Measurements from ENCODE around the gene IQCN.

IQCN gene

DNA sequence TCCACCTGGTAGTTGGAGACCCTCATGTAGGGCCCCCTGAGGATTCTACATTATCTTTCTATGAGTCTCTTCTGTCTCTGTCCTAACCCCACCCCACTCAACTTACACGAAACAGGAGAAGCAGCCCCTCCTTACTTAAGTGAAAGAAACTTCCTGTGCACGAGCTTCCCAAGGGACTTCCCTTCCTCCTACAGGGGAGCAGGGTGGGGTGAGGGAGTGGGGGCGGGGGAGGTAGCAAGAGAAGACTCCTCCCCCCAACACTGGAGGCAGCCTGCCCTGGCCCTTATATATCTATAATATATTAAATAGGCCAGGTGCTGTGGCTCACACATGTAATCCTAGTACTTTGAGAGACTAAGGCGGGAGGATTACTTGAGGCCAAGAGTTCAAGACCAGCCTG, 42.5 kb downstream of the IQCN start:
- DNase-seq (ENCODE audit: low read depth in 3 of 3): no peak

DNA sequence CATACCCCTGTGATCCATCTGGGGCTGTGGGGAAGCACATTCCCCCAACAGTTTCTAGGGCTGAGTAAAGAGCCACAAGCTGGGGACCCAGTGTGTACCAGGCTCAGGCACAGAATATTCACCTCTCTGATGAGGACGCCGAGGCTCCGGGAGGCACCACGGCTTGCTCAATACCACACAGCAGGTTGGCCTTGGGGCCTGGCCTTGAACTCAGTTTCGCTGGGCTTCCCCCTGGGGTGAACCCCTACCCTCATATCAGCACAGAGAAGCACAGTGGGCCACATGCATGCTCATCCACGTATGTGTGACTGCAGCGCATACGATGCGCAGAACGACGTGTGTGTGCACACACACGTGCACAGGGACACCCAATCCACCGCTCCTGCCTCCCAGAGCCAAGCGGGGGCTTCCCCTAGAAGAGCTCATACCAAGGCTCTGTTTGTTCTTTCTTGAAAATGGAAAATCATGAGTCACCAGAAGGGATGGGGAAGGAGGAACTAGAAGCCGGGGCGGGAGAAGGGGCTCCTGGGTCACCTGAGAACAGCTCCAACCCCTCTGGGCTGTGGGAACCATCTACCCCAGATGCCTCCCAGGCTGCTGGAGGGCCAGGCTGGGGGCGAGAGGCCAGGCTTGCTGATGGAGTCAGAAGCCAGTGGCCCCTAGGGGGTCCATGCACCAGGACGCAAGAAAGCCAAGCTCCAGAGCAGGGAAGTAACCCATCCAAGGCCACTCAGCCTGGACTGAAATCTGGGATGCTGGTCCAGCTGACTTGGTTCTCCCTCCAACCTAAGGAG, 43.1 kb downstream of the IQCN start:
- no peak for DNase-seq (ENCODE audit: low read depth in 3 of 3)

DNA sequence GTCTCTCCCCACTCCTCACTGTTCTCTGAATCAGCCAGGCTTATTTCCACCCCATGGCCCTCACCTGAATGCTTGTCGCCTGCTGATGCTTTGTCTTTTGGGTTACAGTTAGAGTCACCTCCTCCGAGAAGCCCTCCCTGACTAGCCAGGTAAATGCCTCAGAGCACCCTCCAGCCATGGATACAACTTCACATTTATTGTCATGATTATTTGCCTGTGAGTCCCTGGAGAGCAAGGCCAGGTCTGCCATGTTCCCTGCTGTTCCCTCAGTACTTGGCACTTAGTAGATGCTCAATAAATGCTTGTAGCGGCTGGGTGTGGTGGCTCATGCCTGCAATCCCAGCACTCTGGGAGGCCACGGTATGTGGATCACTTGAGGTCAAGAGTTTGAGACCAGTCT, 44.3 kb downstream of the IQCN start:
- no peak for DNase-seq (ENCODE audit: low read depth in 3 of 3)

GRCh38 chr19:18229474-18229873, 44.8 kb downstream of the IQCN start:
- no peak for DNase-seq (ENCODE audit: low read depth in 3 of 3)

- DNase-seq (ENCODE audit: low read depth in 3 of 3): no peak
Measured at GRCh38 chr19:18227781-18228271, 46.4 kb downstream of the IQCN start.

GRCh38 chr19:18226956-18227780, 47.1 kb downstream of the IQCN start:
- DNase-seq (ENCODE audit: low read depth in 3 of 3): no peak

- no peak for DNase-seq (ENCODE audit: low read depth in 3 of 3)
Measured at GRCh38 chr19:18225702-18226468, 48.4 kb downstream of the IQCN start, which contains the start of gene PDE4C. TSS of gene PDE4C (minus strand) at chr19:18226438. CDS start at chr19:18226415, 23 bp downstream.

DNA sequence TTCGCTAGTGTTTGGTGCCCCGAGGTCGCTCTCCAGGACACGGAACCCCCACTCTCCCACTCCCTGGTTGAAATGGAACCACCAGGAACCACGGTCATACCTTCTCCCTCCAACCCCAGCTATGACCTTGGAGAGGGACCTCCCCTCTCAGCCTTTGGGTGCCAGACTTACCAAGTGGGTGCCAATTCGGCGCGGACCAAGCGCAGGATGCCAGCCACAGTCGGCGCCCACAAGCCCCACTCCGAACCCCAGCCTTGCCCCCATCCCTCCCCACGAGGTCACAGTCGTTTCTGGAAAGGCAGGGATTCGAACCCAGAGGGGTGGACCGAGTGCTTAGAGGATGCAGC, 48.9 kb downstream of the IQCN start:
- DNase-seq (ENCODE audit: low read depth in 3 of 3): no peak

DNA sequence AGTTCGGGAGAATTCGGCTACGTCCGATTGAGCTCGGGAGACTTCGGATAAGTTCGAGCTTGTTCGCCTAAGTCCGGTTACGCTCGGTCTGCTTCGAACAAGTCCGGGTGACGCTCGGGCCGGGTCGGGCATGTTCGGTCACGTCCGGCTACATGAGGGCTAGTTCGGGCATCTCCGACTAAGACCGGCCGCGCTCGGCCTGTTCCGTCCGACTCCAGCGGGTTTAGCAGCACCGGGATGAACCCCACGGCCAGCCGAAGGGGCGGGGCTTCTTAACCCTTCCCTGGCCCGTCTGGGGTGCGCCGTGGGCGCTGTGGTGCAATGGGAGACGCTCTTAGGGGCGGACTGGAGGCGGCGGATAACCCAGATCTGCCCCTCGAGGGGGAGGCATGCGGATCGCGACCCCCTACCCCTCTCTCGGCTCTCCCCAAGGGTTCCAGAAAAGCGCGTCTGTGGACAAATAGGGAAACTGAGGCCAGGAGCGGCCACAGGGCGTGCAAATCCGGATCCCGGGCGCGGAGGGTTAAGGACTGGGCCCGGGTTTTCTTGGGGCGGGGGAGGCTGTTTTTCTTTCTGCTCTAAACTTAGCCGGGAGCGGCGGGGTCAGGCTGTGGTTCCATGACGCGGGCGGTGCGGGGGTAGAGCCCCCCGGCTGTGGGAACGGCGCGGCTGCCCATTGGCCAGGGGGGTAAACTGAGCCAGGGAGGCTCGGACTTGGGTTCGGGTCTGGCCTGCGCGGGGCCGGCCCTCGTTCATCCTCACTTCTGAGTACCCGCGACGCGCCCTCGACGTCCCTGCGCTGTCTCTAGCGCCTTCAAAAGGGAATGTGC, 49.5 kb downstream of the IQCN start:
- peak; percentile 89 to 94 (median 92) for DNase-seq (ENCODE audit: low read depth in 3 of 3)

DNA sequence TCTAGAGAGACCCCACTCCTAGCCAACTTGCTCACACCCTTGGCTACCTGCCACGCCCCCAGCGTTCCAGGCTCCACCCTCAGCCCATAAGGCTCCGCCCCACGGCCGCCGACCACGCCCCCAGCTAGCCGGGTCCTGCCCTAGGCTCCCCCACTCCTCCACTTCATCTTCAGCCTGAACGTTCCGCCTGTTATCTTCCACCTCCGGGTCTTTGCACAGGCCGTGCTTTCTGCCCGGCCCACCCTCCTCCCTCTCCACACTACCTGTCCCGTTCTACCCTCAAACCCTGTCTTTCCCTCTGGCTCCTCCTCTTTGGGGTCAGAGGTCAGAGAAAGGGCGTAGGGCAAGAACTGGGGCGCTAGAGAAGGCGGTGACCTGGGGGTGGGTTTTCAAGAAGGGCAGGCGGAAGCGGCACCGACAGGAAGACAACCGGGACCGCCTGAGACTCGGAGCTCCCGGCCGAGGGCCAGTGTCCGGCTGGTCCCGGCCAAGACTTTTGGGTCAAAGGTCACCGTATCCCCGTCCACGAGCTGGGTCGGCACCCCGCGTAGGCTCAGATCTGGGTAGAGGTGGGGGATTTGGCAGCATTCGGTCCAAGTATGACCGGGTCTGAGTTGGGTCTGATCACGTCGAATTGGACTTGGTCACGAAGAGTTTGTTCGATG, 50.3 kb downstream of the IQCN start:
- DNase-seq (ENCODE audit: low read depth in 3 of 3): peak in 1 of 3 donors; percentile 17

DNA sequence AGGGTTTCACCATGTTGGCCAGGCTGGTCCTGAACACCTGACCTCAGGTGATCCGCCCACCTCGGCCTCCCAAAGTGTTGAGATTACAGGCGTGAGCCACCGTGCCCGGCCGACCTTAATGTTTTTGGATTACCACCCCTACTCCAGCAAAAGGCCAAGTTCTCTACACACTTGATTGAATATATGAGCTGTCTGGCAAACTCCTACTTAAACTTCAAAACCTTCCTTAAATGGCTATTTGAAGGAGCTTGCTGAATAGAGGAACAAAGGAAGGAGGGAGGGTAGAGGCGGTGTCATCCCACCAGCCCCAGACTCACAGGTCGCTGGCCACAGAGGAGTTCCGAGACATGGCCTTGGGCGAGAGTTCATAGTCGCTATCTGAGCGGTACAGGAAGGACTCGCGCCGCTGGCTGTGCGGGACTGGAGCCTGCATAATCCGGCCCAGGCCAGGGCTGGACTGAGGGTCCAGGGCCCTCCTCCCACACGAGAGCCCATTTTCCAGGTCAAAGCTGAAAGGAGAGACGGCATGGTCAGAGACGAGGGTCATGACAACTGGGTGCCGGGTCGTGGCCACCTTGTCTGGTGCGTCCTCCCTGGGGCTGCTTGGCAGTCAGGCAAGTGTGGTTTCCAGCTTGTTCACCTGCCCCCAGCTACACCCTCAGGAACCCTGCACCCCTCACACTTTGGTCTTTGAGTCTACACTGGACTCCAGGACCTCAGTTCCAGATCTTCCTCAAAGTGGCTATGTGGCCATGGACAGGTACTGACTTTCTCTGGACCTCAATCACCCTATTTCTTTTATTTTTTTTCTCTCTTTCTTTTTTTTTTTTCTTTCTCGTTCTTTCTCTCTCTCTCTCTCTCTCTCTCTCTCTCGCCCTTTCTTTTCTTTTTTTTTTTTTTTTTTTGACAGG, 52.2 kb downstream of the IQCN start:
- no peak for DNase-seq (ENCODE audit: low read depth in 3 of 3)

GRCh38 chr19:18220632-18221275, 53.5 kb downstream of the IQCN start:
- DNase-seq (ENCODE audit: low read depth in 3 of 3): no peak

DNA sequence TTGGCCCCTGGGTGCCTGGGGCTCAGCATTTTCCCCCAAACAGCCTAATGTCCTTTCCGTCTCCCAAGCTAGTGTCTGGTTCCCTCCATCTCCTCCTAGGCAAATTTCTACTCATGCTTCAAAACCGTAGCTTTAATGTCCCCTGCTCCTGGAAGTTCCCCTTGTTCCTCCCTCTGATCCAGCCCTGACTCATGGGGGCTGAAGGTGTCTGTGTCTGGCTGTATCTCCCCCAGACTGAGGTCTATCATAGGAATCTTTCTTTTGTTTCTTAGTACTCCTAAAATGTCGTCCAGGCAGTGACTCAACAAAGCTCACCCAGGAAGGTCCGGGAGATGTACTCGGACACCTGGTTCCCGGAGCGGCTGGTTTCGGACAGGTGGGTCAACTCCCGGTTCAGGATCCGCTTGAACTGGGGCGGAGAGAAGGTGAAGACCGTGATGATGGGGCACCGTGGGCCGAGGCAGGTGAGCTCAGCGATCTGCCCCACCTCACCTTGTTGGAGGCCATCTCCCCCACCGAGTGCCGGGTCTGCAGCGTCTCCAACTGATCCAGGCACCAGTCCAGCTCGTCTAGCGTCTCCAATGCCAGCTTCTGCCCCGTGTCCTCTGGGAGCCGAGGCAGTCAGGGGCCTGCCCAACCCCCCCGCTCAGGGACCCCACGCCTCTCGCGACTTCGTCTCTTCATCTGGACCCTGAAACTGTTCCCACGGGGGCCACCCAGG, 54.2 kb downstream of the IQCN start:
- DNase-seq (ENCODE audit: low read depth in 3 of 3): no peak

- DNase-seq (ENCODE audit: low read depth in 3 of 3): no peak
Measured at GRCh38 chr19:18218600-18218999, 55.7 kb downstream of the IQCN start.

DNA sequence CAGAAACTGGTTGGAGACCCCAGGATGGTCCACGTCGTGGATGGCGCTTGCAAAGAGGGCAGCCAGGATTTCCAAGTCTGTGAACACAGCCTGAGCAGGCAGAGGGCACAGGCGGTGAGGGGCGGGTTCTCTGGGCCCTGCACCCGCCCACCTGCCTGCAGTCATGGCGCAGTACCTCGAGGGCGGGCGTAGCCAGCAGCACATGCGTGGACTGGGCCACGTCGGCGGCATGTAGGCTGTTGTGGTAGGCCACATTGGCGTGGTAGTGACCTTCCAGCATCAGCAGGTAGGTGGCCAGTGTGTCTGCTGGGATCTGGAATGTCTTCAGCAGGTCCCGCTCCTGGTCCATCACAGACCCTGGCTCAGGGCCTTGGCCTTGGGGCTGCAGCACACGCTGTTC, 56.1 kb downstream of the IQCN start:
- DNase-seq (ENCODE audit: low read depth in 3 of 3): no peak

DNA sequence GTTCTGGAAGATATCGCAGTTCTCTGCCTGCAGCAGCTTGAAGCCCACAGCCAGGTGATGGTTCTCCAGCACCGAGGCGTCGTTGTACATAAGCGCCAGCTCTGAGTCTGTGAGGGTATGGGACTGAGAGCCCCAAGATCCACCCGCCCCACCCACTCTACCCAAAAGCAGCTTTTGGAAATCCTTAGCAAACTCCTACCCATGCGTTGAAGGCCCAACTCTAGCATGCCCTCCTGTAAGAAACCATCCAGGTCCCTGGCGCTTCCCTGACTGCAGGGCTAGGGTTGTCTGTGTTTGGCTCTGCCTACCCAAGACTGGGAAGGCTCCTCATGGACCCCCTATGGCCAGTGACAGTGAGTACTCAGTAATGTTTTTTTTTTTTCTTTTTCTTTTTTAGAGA, 57.5 kb downstream of the IQCN start:
- no peak for DNase-seq (ENCODE audit: low read depth in 3 of 3)

GRCh38 chr19:18214779-18215433, 59.3 kb downstream of the IQCN start:
- DNase-seq (ENCODE audit: low read depth in 3 of 3): no peak

DNA sequence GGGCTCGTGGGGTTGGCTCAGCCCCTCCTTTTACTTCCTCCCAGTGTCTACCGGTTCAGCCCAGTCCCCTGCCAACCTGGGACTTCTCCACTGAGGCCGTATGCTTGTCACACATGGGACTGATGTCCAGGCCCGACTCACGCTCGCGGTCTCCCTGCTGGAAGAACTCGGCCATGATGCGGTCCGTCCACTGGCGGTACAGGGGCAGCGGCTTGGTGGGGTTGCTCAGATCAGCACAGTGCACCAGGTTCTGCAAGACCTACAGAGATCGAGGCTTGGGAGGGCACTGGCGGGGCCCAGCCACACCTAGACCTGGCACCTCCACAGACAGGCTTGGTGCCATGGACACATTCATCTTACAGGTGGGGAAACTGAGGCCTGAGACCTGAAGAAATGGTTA, 62.6 kb downstream of the IQCN start:
- no peak for DNase-seq (ENCODE audit: low read depth in 3 of 3)

All from stimulated activated CD4-positive, alpha-beta T cell treated with anti-CD3 and anti-CD28 coated beads, TNF-alpha, amount 100 ng/mL, for 48 hours (primary cell).